Lower leg skin (tissue), 3 donors: Measurements from ENCODE around the gene ALOXE3.

Source experiments
- CTCF ChIP-seq, 3 donors: fragments of 450-650 bp; IDR thresholded peaks; one replicate each; pipeline ENCODE4 v1.5.1; 2016; ENCODE audit warnings: antibody characterized with exemption in 3 of 3, mild to moderate bottlenecking in 3 of 3, moderate library complexity in 2 of 3
- POLR2A ChIP-seq, 2 donors: fragments of 450-650 bp; IDR thresholded peaks; one replicate each; pipeline ENCODE4 v1.6.1; 2016 to 2017; ENCODE audit warnings: antibody characterized with exemption in 2 of 2, mild to moderate bottlenecking in 1 of 2, moderate library complexity in 1 of 2

GRCh38 chr17:8123695-8124349, 5.5 kb upstream of the ALOXE3 start, which contains the start of gene HES7:
- TF ChIP-seq CTCF (IDR thresholded peaks at IDR 0.05) (no peak), POLR2A (IDR thresholded peaks at IDR 0.05) (no peak)
